ENCODE results near the gene ZSCAN25. TPM values are rescaled to one million over a fixed set of nuclear protein-coding genes. Genes with fewer than 3 reads are reported as not detected.

The ZSCAN25 gene
- total and polyA plus RNA-seq, 2 of the 13 experiments (the other 11 are each of a cell fraction or from before 2014, with no cell fraction given) = 12.1 to 16.8 TPM

DNA sequence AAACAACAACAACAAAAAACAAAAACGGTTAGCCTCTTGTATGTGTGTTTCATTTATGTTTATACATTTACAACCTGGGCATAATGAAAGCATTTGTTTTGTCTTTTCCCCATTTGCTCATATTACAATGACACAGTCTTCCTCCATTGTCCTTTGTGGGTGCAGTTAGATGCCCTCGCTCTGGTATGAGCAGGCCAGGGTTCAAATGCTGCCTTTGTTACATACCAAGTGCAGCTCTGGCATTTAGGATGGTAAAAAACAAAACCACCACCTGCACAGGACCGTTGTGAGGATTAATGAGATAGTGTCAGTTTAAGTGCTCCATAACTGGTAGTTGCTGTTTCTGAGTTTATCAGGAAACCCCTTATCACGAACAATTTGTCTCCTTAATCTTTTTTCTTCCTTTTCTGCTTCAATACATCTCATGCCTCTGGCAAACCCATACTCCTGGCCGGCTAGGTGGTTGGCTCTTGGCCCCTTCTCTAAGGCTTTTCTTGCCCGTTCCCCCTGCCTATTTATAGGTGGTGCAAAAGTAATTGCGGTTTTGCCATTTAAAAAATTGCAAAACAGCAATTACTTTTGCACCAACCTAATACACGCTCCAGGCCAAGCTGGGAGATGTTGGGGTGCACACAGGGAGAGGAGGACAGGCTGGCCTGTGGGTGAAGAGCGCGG, 37.3 kb upstream of the ZSCAN25 start (continued):
- TF ChIP-seq ZNF484 (CRISPR knock-in tag; IDR thresholded peaks at IDR 0.05; ENCODE audit: borderline replicate concordance, low read depth) = no peak

DNA sequence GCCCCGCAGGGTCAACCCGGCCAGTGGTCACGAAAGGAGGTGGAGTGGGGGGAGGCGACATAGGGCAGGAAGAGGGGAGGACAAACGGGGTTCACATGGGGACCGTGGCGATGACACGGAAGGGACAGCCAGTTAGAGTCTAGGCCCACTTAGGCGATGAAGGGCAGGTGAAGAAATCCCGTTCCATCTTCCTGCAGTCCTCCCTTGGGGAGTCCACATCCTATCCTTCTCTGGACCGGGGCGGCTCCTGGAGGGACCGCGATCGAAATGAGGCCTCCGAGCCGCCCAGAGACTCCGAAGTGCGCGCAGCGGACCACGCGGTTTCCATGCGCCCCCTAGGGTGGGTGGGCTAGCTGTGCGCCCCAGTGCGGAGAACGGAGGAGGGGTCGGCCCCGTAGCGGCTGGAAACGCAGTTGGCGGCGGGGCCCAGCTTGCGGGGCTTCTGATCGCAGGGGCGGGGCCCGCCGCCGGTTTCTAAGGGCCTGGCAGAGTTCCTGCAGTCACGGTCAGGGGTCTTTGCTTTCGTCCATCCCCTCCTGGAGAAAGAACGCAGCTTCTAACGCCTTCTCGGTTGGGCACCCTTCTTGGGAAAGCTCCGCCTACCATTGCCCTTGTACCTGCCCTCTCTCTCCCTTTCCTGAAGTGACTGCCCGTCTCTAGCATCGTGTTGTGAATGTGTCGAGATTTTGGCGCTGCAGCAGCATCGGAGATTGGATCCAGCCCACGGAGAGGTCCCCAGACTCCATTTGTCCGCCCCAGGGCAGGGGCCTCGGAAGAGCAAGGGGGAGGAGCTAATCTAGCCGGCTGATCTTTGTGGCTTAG, 36.6 kb upstream of the ZSCAN25 start:
- no peaks in the 10 kb centered on the region for H3K9me3 ChIP-seq (ENCODE audit: low read length)
- no peak overlapping the region for H3K27ac ChIP-seq (ENCODE audit: extremely low read length, insufficient read depth, low read length)
- no peaks in the 10 kb centered on the region for H3K79me2 ChIP-seq (ENCODE audit: insufficient read depth, low read length)
- no peaks in the 10 kb centered on the region for H4K20me1 ChIP-seq (ENCODE audit: insufficient read depth, low read length)
- peak overlapping the region; percentile 80 for H3K4me2 ChIP-seq (ENCODE audit: low read depth, low read length)
- intact Hi-C loops (cut with micrococcal nuclease; ENCODE audit: unreplicated experiment) (no loop called here), in situ Hi-C loops (cut with HindIII; ENCODE audit: extremely low pct_ligation_motif_present, low pct_unique_long_range_greater_than_20kb) (no loop called here)
- no peaks in the 10 kb centered on the region for H3K36me3 ChIP-seq (replicated peaks in 1 of 2; ENCODE audit: control insufficient read depth in 1 of 2, insufficient read depth in 2 of 2, low read length in 2 of 2)
- no peak overlapping the region for H2AFZ ChIP-seq (ENCODE audit: low read length)
- peak; percentile 84 for ATAC-seq
- CTCF ChIA-PET (ENCODE audit: low intra/inter-chr PET ratio, low total read pairs) = no interaction called here
- H3K4me1 ChIP-seq (ENCODE audit: insufficient read depth, low read length) = peaks cover 5% of the 10 kb centered on the region; the same call in 1 of the 2 replicates
- no peak for FAIRE-seq
- H3K27me3 ChIP-seq (ENCODE audit: control insufficient read depth in 1 of 2, insufficient read depth in 2 of 2, low read length in 2 of 2) = no peaks in the 10 kb centered on the region
- peak overlapping the region; percentile 48 to 64 (median 52); a peak in 5 of 6 replicates for H3K4me3 ChIP-seq (replicated peaks in 1 of 3; ENCODE audit: insufficient read depth in 1 of 3, low read depth in 2 of 3, low read length in 3 of 3)
- peak overlapping the region; percentile 53 for H3K9ac ChIP-seq (ENCODE audit: insufficient read depth, low read depth, low read length)
- BruUV-seq (replicated peaks) = no TSS peak
- WGBS (ENCODE audit: low lambda C conversion rate) = 56% methylated on average over 34 of the region's 54 CpGs
- peak; percentile 6 for DNase-seq (ENCODE audit: low spot score)
- POLR2A ChIA-PET = interaction anchor here (1.0 to 1.4 kb wide), 2 partner anchors 22 to 149 kb away, joined by 3 to 17 read pairs; partner anchors contain the start of gene ZNF655
- no peak for TF ChIP-seq CREM (IDR thresholded peaks at IDR 0.05)
- no peak for TF ChIP-seq CREM (CRISPR knock-in tag; IDR thresholded peaks at IDR 0.05)
- TF ChIP-seq ZNF550 (CRISPR knock-in tag; IDR thresholded peaks at IDR 0.05; ENCODE audit: borderline replicate concordance) = no peak
- no peak for TF ChIP-seq HIC2 (CRISPR knock-in tag; IDR thresholded peaks at IDR 0.05; ENCODE audit: low read depth)
- no peak for TF ChIP-seq HIVEP1 (CRISPR knock-in tag; IDR thresholded peaks at IDR 0.05)
- peak; percentile 66 for TF ChIP-seq AGO2 (optimal IDR thresholded peaks at IDR 0.05; ENCODE audit: low read depth, low read length)
- TF ChIP-seq HHEX (CRISPR knock-in tag; IDR thresholded peaks at IDR 0.05) = no peak
- no peak for TF ChIP-seq SOX5 (CRISPR knock-in tag; IDR thresholded peaks at IDR 0.05; ENCODE audit: borderline replicate concordance)
- no peak for TF ChIP-seq GATA4 (IDR thresholded peaks at IDR 0.05; ENCODE audit: borderline replicate concordance, low read depth)
- no peak for TF ChIP-seq ATF4 (CRISPR knock-in tag; IDR thresholded peaks at IDR 0.05)
- TF ChIP-seq KLF11 (CRISPR knock-in tag; IDR thresholded peaks at IDR 0.05) = no peak
- TF ChIP-seq ZFP41 (CRISPR knock-in tag; IDR thresholded peaks at IDR 0.05; ENCODE audit: borderline replicate concordance) = no peak
- TF ChIP-seq POLR2AphosphoS5 (IDR thresholded peaks at IDR 0.05; ENCODE audit: low read depth, low read length) = no peak
- TF ChIP-seq NCOA2 (CRISPR knock-in tag; IDR thresholded peaks at IDR 0.05) = no peak
- TF ChIP-seq ZBTB2 (CRISPR knock-in tag; IDR thresholded peaks at IDR 0.05; ENCODE audit: low read depth) = no peak
- no peak for TF ChIP-seq NFKB2 (CRISPR knock-in tag; IDR thresholded peaks at IDR 0.05; ENCODE audit: borderline replicate concordance)

All from HepG2 (cell line).